ENCODE data around the gene AGPS. TPM values are rescaled to one million over a fixed set of nuclear protein-coding genes. Genes with fewer than 3 reads are reported as not detected.
A peak's percentile ranks its signal among the peaks of the same experiment; 100 is the strongest.

Gene AGPS
- total RNA-seq, 1 donor, result 45.0 TPM

GRCh38 chr2:177383935-177384334, 8.6 kb upstream of the AGPS start:
- peak in 1 of 3 donors; percentile 9 for DNase-seq (ENCODE audit: low read depth in 2 of 3, low spot score in 2 of 3)

- no peak for DNase-seq (ENCODE audit: low read depth in 2 of 3, low spot score in 2 of 3)
Measured at GRCh38 chr2:177385151-177385550, 7.4 kb upstream of the AGPS start.

- DNase-seq (ENCODE audit: low read depth in 2 of 3, low spot score in 2 of 3), result no peak
Measured at GRCh38 chr2:177391822-177392372, 676 bp upstream of the AGPS start.

- DNase-seq (ENCODE audit: low read depth in 2 of 3, low spot score in 2 of 3), result peak in 1 of 3 donors; percentile 11
Measured at GRCh38 chr2:177393203-177393755, 706 bp downstream of the AGPS start.

GRCh38 chr2:177393824-177394593, 1.4 kb downstream of the AGPS start:
- DNase-seq (ENCODE audit: low read depth in 2 of 3, low spot score in 2 of 3), result no peak

- DNase-seq (ENCODE audit: low read depth in 2 of 3, low spot score in 2 of 3), result no peak
Measured at GRCh38 chr2:177394594-177394973, 2.0 kb downstream of the AGPS start.

GRCh38 chr2:177395351-177396065, 2.9 kb downstream of the AGPS start:
- peak in 1 of 3 donors; percentile 25 for DNase-seq (ENCODE audit: low read depth in 2 of 3, low spot score in 2 of 3)

- no peak for DNase-seq (ENCODE audit: low read depth in 2 of 3, low spot score in 2 of 3)
Measured at GRCh38 chr2:177396703-177397460, 4.3 kb downstream of the AGPS start.

GRCh38 chr2:177397481-177398289, 5.1 kb downstream of the AGPS start:
- peak in 2 of 3 donors; percentile 63 to 74 for DNase-seq (ENCODE audit: low read depth in 2 of 3, low spot score in 2 of 3)

GRCh38 chr2:177398290-177398683, 5.7 kb downstream of the AGPS start:
- no peak for DNase-seq (ENCODE audit: low read depth in 2 of 3, low spot score in 2 of 3)

- peak in 1 of 3 donors; percentile 14 for DNase-seq (ENCODE audit: low read depth in 2 of 3, low spot score in 2 of 3)
Measured at GRCh38 chr2:177398791-177399190, 6.2 kb downstream of the AGPS start.

- no peak for DNase-seq (ENCODE audit: low read depth in 2 of 3, low spot score in 2 of 3)
Measured at GRCh38 chr2:177399376-177399775, 6.8 kb downstream of the AGPS start.

GRCh38 chr2:177400337-177400923, 7.9 kb downstream of the AGPS start:
- no peak for DNase-seq (ENCODE audit: low read depth in 2 of 3, low spot score in 2 of 3)

- DNase-seq (ENCODE audit: low read depth in 2 of 3, low spot score in 2 of 3), result no peak
Measured at GRCh38 chr2:177402096-177402495, 9.5 kb downstream of the AGPS start.

- no peak for DNase-seq (ENCODE audit: low read depth in 2 of 3, low spot score in 2 of 3)
Measured at GRCh38 chr2:177403838-177404237, 11.3 kb downstream of the AGPS start.

- no peak for DNase-seq (ENCODE audit: low read depth in 2 of 3, low spot score in 2 of 3)
Measured at GRCh38 chr2:177404243-177404642, 11.7 kb downstream of the AGPS start.

GRCh38 chr2:177405029-177405692, 12.6 kb downstream of the AGPS start:
- DNase-seq (ENCODE audit: low read depth in 2 of 3, low spot score in 2 of 3), result no peak

GRCh38 chr2:177406182-177406581, 13.6 kb downstream of the AGPS start:
- no peak for DNase-seq (ENCODE audit: low read depth in 2 of 3, low spot score in 2 of 3)

- DNase-seq (ENCODE audit: low read depth in 2 of 3, low spot score in 2 of 3), result no peak
Measured at GRCh38 chr2:177407031-177407430, 14.5 kb downstream of the AGPS start.

Data from hematopoietic multipotent progenitor cell (in vitro differentiated cells).